ENCODE measurements around the gene DCAF7. TPM values are rescaled to one million over a fixed set of nuclear protein-coding genes. Genes with fewer than 3 reads are reported as not detected.

DCAF7 gene
- total RNA-seq, 6 experiments from 2014 or later = 14.9 to 31.0 (median 26.7) TPM

- peak; percentile 60 to 87 (median 83) for DNase-seq
- Histone ChIP-seq H3K9me3 (no peaks in the 10 kb centered on the region), H3K36me3 (peaks cover 0 to 23% (median 17%) of the 10 kb centered on the region in 4 donors), H3K27me3 (no peaks in the 10 kb centered on the region), H3K4me3 (peak overlapping the region; percentile 84 to 97 (median 97)), H3K4me1 (peaks cover 0 to 14% (median 3%) of the 10 kb centered on the region in 4 donors), H3K27ac (peak overlapping the region; percentile 86 to 93 (median 89))
- WGBS (ENCODE audit: insufficient coverage, low coverage, low lambda C conversion rate, missing lambda C conversion rate) = 17% methylated on average over 9 of the region's 9 CpGs
- intact Hi-C loops (cut with DNase I) = no loop called here
- peak; percentile 81 to 85 (median 83) for ATAC-seq
- TF ChIP-seq CTCF (IDR thresholded peaks at IDR 0.05) = no peak
- TF ChIP-seq POLR2A (IDR thresholded peaks at IDR 0.05) = no peak
Observed at GRCh38 chr17:63601439-63602371, 51.4 kb downstream of the DCAF7 start.

GRCh38 chr17:63609816-63610573 is 59.7 kb downstream of the DCAF7 start:
- H3K27ac ChIP-seq = peak overlapping the region in 2 of 3 donors; percentile 29 to 72
- H3K9me3 ChIP-seq = no peaks in the 10 kb centered on the region
- DNase-seq (no peak), ATAC-seq (peak in 2 of 4 donors; percentile 39 to 51)
- H3K4me1 ChIP-seq = peaks cover 0 to 6% (median 0%) of the 10 kb centered on the region in 4 donors
- no peaks in the 10 kb centered on the region for H3K27me3 ChIP-seq
- no peak overlapping the region for H3K4me3 ChIP-seq
- WGBS (ENCODE audit: insufficient coverage, low coverage, low lambda C conversion rate, missing lambda C conversion rate) = 48% methylated on average over 6 of the region's 6 CpGs
- TF ChIP-seq POLR2A (IDR thresholded peaks at IDR 0.05) = no peak
- no peak for TF ChIP-seq CTCF (IDR thresholded peaks at IDR 0.05)
- intact Hi-C loops (cut with DNase I) = loop anchor here (5.0 kb wide), 1 partner anchor 183 kb away; no protein-coding TSS in a partner anchor
- peaks cover 0 to 41% (median 19%) of the 10 kb centered on the region in 4 donors for H3K36me3 ChIP-seq

GRCh38 chr17:63610854-63611253 is 60.6 kb downstream of the DCAF7 start:
- peak in 1 of 4 donors; percentile 13 for ATAC-seq
- TF ChIP-seq POLR2A (IDR thresholded peaks at IDR 0.05) = no peak
- TF ChIP-seq CTCF (IDR thresholded peaks at IDR 0.05) = no peak
- Histone ChIP-seq H3K9me3 (no peaks in the 10 kb centered on the region), H3K4me3 (no peak overlapping the region), H3K4me1 (peaks cover 0 to 6% (median 0%) of the 10 kb centered on the region in 4 donors), H3K36me3 (peaks cover 0 to 32% (median 12%) of the 10 kb centered on the region in 4 donors), H3K27me3 (no peaks in the 10 kb centered on the region), H3K27ac (peak overlapping the region in 2 of 3 donors; percentile 29 to 72)
- WGBS (ENCODE audit: insufficient coverage, low coverage, low lambda C conversion rate, missing lambda C conversion rate) = 92% methylated on average over 6 of the region's 10 CpGs
- no peak for DNase-seq
- intact Hi-C loops (cut with DNase I) = loop anchor here in 1 of 2 donors (5.0 kb wide), 1 partner anchor 184 kb away; no protein-coding TSS in a partner anchor

- 72% methylated on average over 3 of the region's 3 CpGs for WGBS (ENCODE audit: insufficient coverage, low coverage, low lambda C conversion rate, missing lambda C conversion rate)
- intact Hi-C loops (cut with DNase I) = loop anchor here in 1 of 2 donors (5.0 kb wide), 1 partner anchor 184 kb away; no protein-coding TSS in a partner anchor
- Histone ChIP-seq H3K4me1 (peaks cover 0 to 6% (median 0%) of the 10 kb centered on the region in 4 donors), H3K27me3 (no peaks in the 10 kb centered on the region), H3K27ac (peak overlapping the region in 1 of 3 donors; percentile 72), H3K4me3 (no peak overlapping the region), H3K36me3 (peaks cover 0 to 27% (median 10%) of the 10 kb centered on the region in 4 donors), H3K9me3 (no peaks in the 10 kb centered on the region)
- TF ChIP-seq POLR2A (IDR thresholded peaks at IDR 0.05) (no peak), CTCF (IDR thresholded peaks at IDR 0.05) (no peak)
- DNase-seq (no peak), ATAC-seq (no peak)
Observed at GRCh38 chr17:63611354-63611753, 61.1 kb downstream of the DCAF7 start.
